Activated T-helper 1 cell treated with anti-CD3 and anti-CD28 coated beads, Interleukin-12 subunit alpha, Interleukin-12 subunit beta, Interleukin-2, Interleukin-4 antibody, amounts not matched to agents 30 ng/mL and 10 ng/mL and 1 ng/mL, durations not matched to agents 14 hours and 24 hours and 36 hours (primary cell): ENCODE measurements around the gene RGSL1. TPM values are rescaled to one million over a fixed set of nuclear protein-coding genes. Genes with fewer than 3 reads are reported as not detected.

Source experiments
- DNase-seq: peaks from one replicate; pipeline ENCODE4 v3.0.0; 2021; ENCODE audit warnings: low spot score
- H3K27ac Mint-ChIP-seq: one replicate; pipeline ENCODE4 v1.8.0; 2021; ENCODE audit warnings: mild to moderate bottlenecking, mixed read lengths
- H3K27me3 Mint-ChIP-seq: one replicate; pipeline ENCODE4 v1.8.0; 2022; ENCODE audit warnings: mild to moderate bottlenecking, moderate library complexity, mixed read lengths; ENCODE audit not compliant: insufficient read depth
- H3K36me3 Mint-ChIP-seq: one replicate; pipeline ENCODE4 v1.8.0; 2021; ENCODE audit warnings: low read depth, mixed read lengths
- H3K4me1 Mint-ChIP-seq: one replicate; pipeline ENCODE4 v1.8.0; 2021; ENCODE audit warnings: low read depth, mixed read lengths
- H3K4me3 Mint-ChIP-seq: one replicate; pipeline ENCODE4 v1.8.0; 2021; ENCODE audit warnings: mild to moderate bottlenecking, moderate library complexity, mixed read lengths
- H3K9me3 Mint-ChIP-seq: one replicate; pipeline ENCODE4 v1.8.0; 2021; ENCODE audit warnings: mixed read lengths
- intact Hi-C: fragments of 100-400 bp; cut with micrococcal nuclease; formaldehyde crosslinking; loops from one replicate; pipeline ENCODE4 v1.15.1; 2024
- total RNA-seq: library from RNA; stranded (reverse); gene quantifications from 2 replicates; pipeline ENCODE4 v1.2.3, GENCODE V29; 2022

Gene RGSL1
- total RNA-seq, 1 donor from 2014 or later, result not detected

GRCh38 chr1:182587666-182588499, 137.9 kb downstream of the RGSL1 start:
- intact Hi-C loops, result loop anchor here (1.0 to 2.0 kb wide), 3 partner anchors 16 to 251 kb away; partner anchors contain the start of genes DHX9, GLUL and RGS16
- H3K27ac Mint-ChIP-seq, result peak overlapping the region; percentile 98
- H3K9me3 Mint-ChIP-seq, result no peaks in the 10 kb centered on the region
- DNase-seq, result no peak
- no peaks in the 10 kb centered on the region for H3K27me3 Mint-ChIP-seq
- peak overlapping the region; percentile 98 for H3K4me3 Mint-ChIP-seq
- peaks cover 50% of the 10 kb centered on the region for H3K4me1 Mint-ChIP-seq
- H3K36me3 Mint-ChIP-seq, result peaks cover 14% of the 10 kb centered on the region

DNA sequence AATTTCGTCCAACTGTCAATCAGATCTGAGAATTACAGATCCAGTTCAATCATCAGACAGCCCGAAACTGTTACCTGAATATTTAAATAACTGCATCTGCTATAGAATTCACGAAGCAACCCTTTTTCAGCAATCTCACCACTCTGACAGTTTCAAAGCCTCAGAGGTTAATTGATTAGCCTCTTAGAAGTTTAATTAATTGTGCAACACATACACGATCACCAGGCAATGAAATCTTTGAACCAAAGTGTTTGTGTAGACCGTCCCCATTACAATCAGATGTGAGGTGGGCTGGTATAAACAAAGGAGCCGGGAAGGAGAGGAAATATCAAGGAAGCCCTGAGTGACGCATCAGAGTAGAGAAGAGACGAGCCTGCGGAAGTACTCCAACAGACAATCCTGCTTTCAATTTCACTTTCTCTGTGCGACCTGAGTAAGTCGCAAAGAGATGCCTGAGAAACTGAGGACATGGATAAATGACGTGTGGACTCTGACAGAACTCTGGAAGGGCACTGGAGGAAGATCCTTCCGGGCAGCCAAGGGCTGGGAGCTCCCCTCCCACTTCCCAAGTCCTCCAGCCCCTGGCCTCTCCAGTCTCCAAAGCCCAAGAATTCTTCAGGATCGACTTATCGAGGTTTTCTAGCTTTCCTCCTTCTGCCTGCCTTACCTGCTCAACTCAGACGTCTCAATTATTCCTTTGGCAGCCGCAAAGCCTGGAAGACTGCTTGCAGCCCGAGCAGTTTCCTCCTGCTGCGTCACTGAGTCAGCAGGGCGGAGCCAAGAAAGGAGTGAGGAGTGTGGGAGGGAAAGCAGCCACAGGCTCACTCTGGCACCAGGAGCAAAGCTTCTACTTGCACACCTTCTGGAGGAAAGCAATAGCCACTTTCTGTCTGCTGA, 138.8 kb downstream of the RGSL1 start, which contains the start of gene RNASEL:
RNASEL (minus strand) TSS at position 757 of the 897 bp plus-strand sequence. CDS start 2,450 bp downstream, outside the sequence.
- Mint-ChIP-seq H3K9me3 (no peaks in the 10 kb centered on the region), H3K27me3 (no peaks in the 10 kb centered on the region), H3K36me3 (peaks cover 7% of the 10 kb centered on the region), H3K4me3 (peak within 1 kb of the TSS; percentile 98), H3K27ac (peak within 1 kb of the TSS; percentile 98), H3K4me1 (peaks cover 44% of the 10 kb centered on the region)
- intact Hi-C loops, result loop anchor here (1.0 to 2.0 kb wide), 3 partner anchors 16 to 251 kb away; partner anchors contain the start of genes DHX9, GLUL and RGS16
- DNase-seq, result peak; percentile 43

DNA sequence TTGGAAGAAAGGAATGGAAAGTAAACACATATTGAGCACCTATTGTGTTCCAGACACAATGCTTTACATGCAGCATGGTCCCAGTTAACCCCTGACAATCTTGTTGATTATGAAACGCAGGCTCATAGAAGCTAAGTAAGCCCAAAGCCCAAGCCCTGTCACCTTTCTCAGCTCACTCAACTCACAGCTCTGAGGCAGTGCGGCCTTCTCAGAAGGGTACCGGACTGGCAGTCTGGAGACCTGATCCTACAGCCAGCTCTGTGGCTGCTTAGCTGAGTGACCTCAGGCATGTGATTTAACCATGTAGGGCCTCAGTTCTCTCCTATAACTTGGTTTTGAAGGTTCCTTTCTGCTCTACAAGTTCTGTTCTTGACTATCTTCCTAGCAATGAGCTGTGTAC, 139.6 kb downstream of the RGSL1 start:
- intact Hi-C loops, result loop anchor here (2.0 kb wide), 1 partner anchor 199 kb away; the partner anchor contains the start of gene GLUL
- Mint-ChIP-seq H3K36me3 (peaks cover 3% of the 10 kb centered on the region), H3K9me3 (no peaks in the 10 kb centered on the region), H3K4me3 (peak overlapping the region; percentile 98), H3K27me3 (no peaks in the 10 kb centered on the region), H3K4me1 (peaks cover 38% of the 10 kb centered on the region), H3K27ac (peak overlapping the region; percentile 98)
- DNase-seq, result no peak

- peaks cover 34% of the 10 kb centered on the region for H3K4me1 Mint-ChIP-seq
- intact Hi-C loops, result loop anchor here (2.0 kb wide), 1 partner anchor 199 kb away; the partner anchor contains the start of gene GLUL
- H3K4me3 Mint-ChIP-seq, result peak overlapping the region; percentile 98
- H3K36me3 Mint-ChIP-seq, result peaks cover 3% of the 10 kb centered on the region
- DNase-seq, result no peak
- peak overlapping the region; percentile 98 for H3K27ac Mint-ChIP-seq
- no peaks in the 10 kb centered on the region for H3K9me3 Mint-ChIP-seq
- H3K27me3 Mint-ChIP-seq, result peaks cover 2% of the 10 kb centered on the region
These were observed 140.0 kb downstream of the RGSL1 start for GRCh38 chr1:182589931-182590330.

- H3K4me3 Mint-ChIP-seq, result no peak overlapping the region
- no peaks in the 10 kb centered on the region for H3K9me3 Mint-ChIP-seq
- H3K4me1 Mint-ChIP-seq, result peaks cover 16% of the 10 kb centered on the region
- H3K36me3 Mint-ChIP-seq, result peaks cover 11% of the 10 kb centered on the region
- intact Hi-C loops, result loop anchor here (1.0 to 2.0 kb wide), 3 partner anchors 149 to 511 kb away; no protein-coding TSS in a partner anchor
- peak; percentile 34 for DNase-seq
- H3K27me3 Mint-ChIP-seq, result peaks cover 2% of the 10 kb centered on the region
- H3K27ac Mint-ChIP-seq, result no peak overlapping the region
These were observed 145.8 kb downstream of the RGSL1 start for GRCh38 chr1:182595641-182596240.

DNA sequence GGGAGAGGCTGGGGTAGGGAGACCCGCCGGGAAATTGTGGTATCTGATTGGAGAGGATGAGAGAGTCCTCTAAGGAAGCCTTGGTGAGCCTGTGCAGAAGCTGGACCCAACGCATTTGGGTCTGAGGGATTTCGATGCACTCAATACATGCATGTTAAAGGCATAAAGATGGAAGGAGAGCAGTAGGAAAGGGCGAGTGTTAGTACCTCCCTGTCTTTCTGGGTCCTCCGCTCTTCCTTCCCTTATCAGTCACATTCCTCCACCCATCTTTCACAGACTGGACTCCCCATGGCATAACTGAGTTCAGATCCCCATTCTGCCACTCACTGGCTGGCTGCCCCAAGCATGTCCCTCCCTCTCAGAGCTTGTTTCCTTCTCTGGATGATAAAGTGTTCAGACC, 147.0 kb downstream of the RGSL1 start:
- DNase-seq, result no peak
- intact Hi-C loops, result no loop called here
- Mint-ChIP-seq H3K9me3 (no peaks in the 10 kb centered on the region), H3K4me3 (no peak overlapping the region), H3K27ac (no peak overlapping the region), H3K36me3 (peaks cover 11% of the 10 kb centered on the region), H3K27me3 (peaks cover 2% of the 10 kb centered on the region), H3K4me1 (peaks cover 16% of the 10 kb centered on the region)

DNA sequence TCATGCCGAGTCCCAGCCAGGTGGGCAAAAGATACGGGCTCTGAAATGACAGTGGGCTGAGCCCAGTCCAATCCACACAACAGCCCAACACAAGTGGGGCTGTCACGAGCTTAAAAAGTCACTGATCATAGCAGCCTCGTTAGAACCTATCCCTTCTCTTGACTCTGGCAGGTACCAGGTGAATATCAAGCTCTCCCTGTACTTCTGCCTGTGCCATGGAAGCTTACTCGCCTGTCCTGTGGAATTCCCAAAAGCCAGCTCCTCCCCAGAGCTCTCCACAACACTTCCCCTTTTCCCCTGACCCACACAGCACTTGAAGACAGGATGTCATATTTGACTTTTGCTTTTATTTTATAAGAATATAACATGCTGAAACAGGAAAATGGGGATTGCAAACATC, 148.3 kb downstream of the RGSL1 start:
- H3K4me1 Mint-ChIP-seq, result peaks cover 16% of the 10 kb centered on the region
- H3K27me3 Mint-ChIP-seq, result peaks cover 2% of the 10 kb centered on the region
- H3K36me3 Mint-ChIP-seq, result peaks cover 11% of the 10 kb centered on the region
- no peaks in the 10 kb centered on the region for H3K9me3 Mint-ChIP-seq
- H3K4me3 Mint-ChIP-seq, result no peak overlapping the region
- intact Hi-C loops, result loop anchor here (2.0 kb wide), 1 partner anchor 203 kb away; no protein-coding TSS in a partner anchor
- DNase-seq, result no peak
- H3K27ac Mint-ChIP-seq, result no peak overlapping the region

GRCh38 chr1:182599339-182599738, 149.4 kb downstream of the RGSL1 start:
- no peak for DNase-seq
- intact Hi-C loops, result loop anchor here (2.0 kb wide), 1 partner anchor 205 kb away; no protein-coding TSS in a partner anchor
- Mint-ChIP-seq H3K4me1 (peaks cover 17% of the 10 kb centered on the region), H3K9me3 (no peaks in the 10 kb centered on the region), H3K4me3 (no peak overlapping the region), H3K27me3 (peaks cover 2% of the 10 kb centered on the region), H3K27ac (no peak overlapping the region), H3K36me3 (peaks cover 11% of the 10 kb centered on the region)

GRCh38 chr1:182600036-182600713, 150.2 kb downstream of the RGSL1 start:
- Mint-ChIP-seq H3K27me3 (no peaks in the 10 kb centered on the region), H3K27ac (peak overlapping the region; percentile 25), H3K4me3 (no peak overlapping the region), H3K4me1 (peaks cover 26% of the 10 kb centered on the region), H3K36me3 (peaks cover 11% of the 10 kb centered on the region), H3K9me3 (no peaks in the 10 kb centered on the region)
- DNase-seq, result no peak
- intact Hi-C loops, result loop anchor here (5.0 to 10.0 kb wide), 4 partner anchors 62 to 872 kb away; partner anchors contain the start of gene SMG7

DNA sequence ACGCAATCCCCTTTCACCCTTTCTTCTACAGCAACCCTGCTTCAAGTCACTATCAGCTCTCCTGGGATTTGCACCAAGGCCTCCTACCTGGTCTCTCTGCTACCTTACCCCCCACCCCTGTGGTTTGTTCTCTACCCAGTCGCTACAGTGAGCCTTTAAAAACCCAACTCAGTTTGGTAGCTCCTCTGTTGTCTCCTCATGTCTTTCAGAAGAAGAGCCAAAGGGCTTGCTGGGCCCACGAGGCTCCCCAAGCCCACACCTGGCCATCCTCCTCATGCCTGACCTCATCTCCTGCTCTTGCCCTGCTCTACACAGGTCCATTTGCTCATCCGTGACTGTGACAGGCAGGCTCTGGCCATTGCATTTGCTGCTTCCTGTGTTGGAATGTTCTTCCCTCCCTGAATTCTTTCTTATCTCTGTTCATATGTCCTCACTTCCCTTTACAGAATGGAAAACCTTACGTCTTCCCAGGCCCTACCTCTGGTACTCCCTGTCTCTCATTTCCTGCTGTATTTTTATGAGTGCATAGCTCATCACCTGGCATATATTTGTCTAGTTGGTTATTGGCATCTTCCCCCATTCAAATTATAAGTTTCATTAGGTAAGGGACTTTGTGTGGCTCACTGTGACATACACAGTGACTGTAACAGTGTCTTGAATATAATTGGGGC, 150.9 kb downstream of the RGSL1 start:
- Mint-ChIP-seq H3K27ac (no peak overlapping the region), H3K4me1 (peaks cover 28% of the 10 kb centered on the region), H3K4me3 (no peak overlapping the region), H3K27me3 (no peaks in the 10 kb centered on the region), H3K9me3 (no peaks in the 10 kb centered on the region), H3K36me3 (peaks cover 11% of the 10 kb centered on the region)
- DNase-seq, result no peak
- intact Hi-C loops, result loop anchor here (1.0 to 10.0 kb wide), 5 partner anchors 61 to 871 kb away; partner anchors contain the start of gene SMG7

GRCh38 chr1:182601416-182601786, 151.5 kb downstream of the RGSL1 start:
- Mint-ChIP-seq H3K9me3 (no peaks in the 10 kb centered on the region), H3K4me3 (no peak overlapping the region), H3K27me3 (no peaks in the 10 kb centered on the region), H3K4me1 (peaks cover 23% of the 10 kb centered on the region), H3K27ac (no peak overlapping the region), H3K36me3 (peaks cover 11% of the 10 kb centered on the region)
- intact Hi-C loops, result loop anchor here (1.0 to 10.0 kb wide), 5 partner anchors 61 to 871 kb away; partner anchors contain the start of gene SMG7
- DNase-seq, result peak; percentile 65
